Fibroblast of the aortic adventitia (primary cell): ENCODE results near the gene IFIT3. TPM values are rescaled to one million over a fixed set of nuclear protein-coding genes. Genes with fewer than 3 reads are reported as not detected.

ENCODE experiments used
- DNase-seq: peaks from one replicate; pipeline ENCODE4 v3.0.0-alpha.2; 2010; ENCODE audit warnings: low read depth
- H3K4me3 ChIP-seq: 2 replicates; pipeline ENCODE4 v1.5.1; 2011; ENCODE audit warnings: low read depth, mild to moderate bottlenecking, control low read depth, low read length, moderate library complexity
- CTCF ChIP-seq: IDR thresholded peaks from 2 replicates; pipeline ENCODE4 v1.5.1; 2011; ENCODE audit warnings: mild to moderate bottlenecking, low read length, control low read depth, inconsistent platforms; ENCODE audit not compliant: insufficient read depth
- total RNA-seq: library from RNA; depleted of rRNA; stranded (reverse); fragments of >200 nt; gene quantifications from 2 replicates; pipeline ENCODE4 v1.2.3, GENCODE V29; 2012; ENCODE audit warnings: low replicate concordance

IFIT3 gene
- total RNA-seq, 1 donor = 23.1 TPM

GRCh38 chr10:89351412-89351779 lies 23.6 kb downstream of the IFIT3 start:
- TF ChIP-seq CTCF = no peak
- H3K4me3 ChIP-seq = no peak overlapping the region
- DNase-seq = no peak

- H3K4me3 ChIP-seq = no peak overlapping the region
- DNase-seq = peak; percentile 100
- no peak for TF ChIP-seq CTCF
Measured at GRCh38 chr10:89351780-89352597, 24.2 kb downstream of the IFIT3 start.

GRCh38 chr10:89352802-89353201 lies 25.0 kb downstream of the IFIT3 start:
- DNase-seq = no peak
- H3K4me3 ChIP-seq = no peak overlapping the region
- no peak for TF ChIP-seq CTCF

- peak; percentile 27 for DNase-seq
- no peak overlapping the region for H3K4me3 ChIP-seq
- TF ChIP-seq CTCF = no peak
Measured at GRCh38 chr10:89355394-89355931, 27.7 kb downstream of the IFIT3 start.

GRCh38 chr10:89357096-89357495 lies 29.3 kb downstream of the IFIT3 start:
- no peak for DNase-seq
- H3K4me3 ChIP-seq = no peak overlapping the region
- no peak for TF ChIP-seq CTCF

- no peak for TF ChIP-seq CTCF
- no peak for DNase-seq
- H3K4me3 ChIP-seq = no peak overlapping the region
Measured at GRCh38 chr10:89357975-89358374, 30.2 kb downstream of the IFIT3 start.
